Activated B cell treated with CpG ODN at 0.5 μM for 24 hours (primary cell): Measurements from ENCODE around the gene PPP1R12B. TPM values are rescaled to one million over a fixed set of nuclear protein-coding genes. Genes with fewer than 3 reads are reported as not detected.
"Not testable (repeated sequence)": the region's sequence is repeated elsewhere in the genome, so short reads cannot be mapped to it uniquely, and the experiment has no call there.

Experiments
- ATAC-seq: fragments of 200-7000 bp; cut with Tn5 transposase; one replicate; pipeline ENCODE4 v1.10.0; 2021; ENCODE audit warnings: low read depth, mild to moderate bottlenecking, moderate library complexity
- CTCF ChIA-PET: fragments of 350-600 bp; sonication (Branson Sonifier 250); formaldehyde crosslinking; loops from one replicate; lab custom pipeline; 2021; ENCODE audit warnings: antibody characterized with exemption; lab: Charles Lee
- POLR2A ChIA-PET: fragments of 350-600 bp; sonication (Branson Sonifier 250); formaldehyde crosslinking; loops from one replicate; lab custom pipeline; 2021; ENCODE audit warnings: antibody characterized with exemption; lab: Charles Lee
- DNase-seq: peaks from one replicate; pipeline ENCODE4 v3.0.0; 2022
- H3K27ac Mint-ChIP-seq: one replicate; pipeline ENCODE4 v1.8.0; 2020; ENCODE audit warnings: mixed read lengths
- H3K27me3 Mint-ChIP-seq: one replicate; pipeline ENCODE4 v1.8.0; 2021; ENCODE audit warnings: mixed read lengths
- H3K36me3 Mint-ChIP-seq: one replicate; pipeline ENCODE4 v1.8.0; 2021; ENCODE audit warnings: low read depth, mixed read lengths
- H3K4me1 Mint-ChIP-seq: one replicate; pipeline ENCODE4 v1.8.0; 2021; ENCODE audit warnings: mixed read lengths
- H3K4me3 Mint-ChIP-seq: one replicate; pipeline ENCODE4 v1.8.0; 2020; ENCODE audit warnings: mild to moderate bottlenecking, mixed read lengths
- H3K9me3 Mint-ChIP-seq: one replicate; pipeline ENCODE4 v1.8.0; 2020; ENCODE audit warnings: mixed read lengths
- CTCF ChIP-seq: fragments of 200-600 bp; IDR thresholded peaks from one replicate; pipeline ENCODE4 v1.8.0; 2022; ENCODE audit warnings: antibody characterized with exemption, mild to moderate bottlenecking
- intact Hi-C: fragments of 100-400 bp; cut with micrococcal nuclease; formaldehyde crosslinking; loops from one replicate; pipeline ENCODE4 v1.15.1; 2024
- total RNA-seq: library from RNA; stranded (reverse); gene quantifications from 2 replicates; pipeline ENCODE4 v1.2.3, GENCODE V29; 2022

PPP1R12B gene
- total RNA-seq, 1 donor from 2014 or later: 25.7 TPM

GRCh38 chr1:202433155-202434043 is 84.9 kb downstream of the PPP1R12B start:
- intact Hi-C loops: no loop called here
- TF ChIP-seq CTCF: no peak
- POLR2A ChIA-PET: interaction anchor here (0.6 kb wide), 1 partner anchor 110 kb away, joined by 3 read pairs; no protein-coding TSS in a partner anchor
- Mint-ChIP-seq H3K4me1 (no peaks in the 10 kb centered on the region), H3K27ac (no peak overlapping the region), H3K9me3 (no peaks in the 10 kb centered on the region), H3K36me3 (peaks cover 74% of the 10 kb centered on the region), H3K4me3 (no peak overlapping the region), H3K27me3 (no peaks in the 10 kb centered on the region)
- DNase-seq (no peak), ATAC-seq (no peak)
- CTCF ChIA-PET: no interaction called here

GRCh38 chr1:202434059-202434458 is 85.6 kb downstream of the PPP1R12B start:
- no peaks in the 10 kb centered on the region for H3K27me3 Mint-ChIP-seq
- ChIA-PET POLR2A (interaction anchor here (0.6 kb wide), 1 partner anchor 110 kb away, joined by 3 read pairs; no protein-coding TSS in a partner anchor), CTCF (no interaction called here)
- intact Hi-C loops: no loop called here
- ATAC-seq: no peak
- H3K27ac Mint-ChIP-seq: no peak overlapping the region
- H3K36me3 Mint-ChIP-seq: peaks cover 78% of the 10 kb centered on the region
- no peak overlapping the region for H3K4me3 Mint-ChIP-seq
- DNase-seq: no peak
- TF ChIP-seq CTCF: no peak
- H3K9me3 Mint-ChIP-seq: no peaks in the 10 kb centered on the region
- no peaks in the 10 kb centered on the region for H3K4me1 Mint-ChIP-seq

- Mint-ChIP-seq H3K4me1 (no peaks in the 10 kb centered on the region), H3K27ac (no peak overlapping the region), H3K4me3 (no peak overlapping the region), H3K27me3 (no peaks in the 10 kb centered on the region), H3K9me3 (no peaks in the 10 kb centered on the region), H3K36me3 (peaks cover 72% of the 10 kb centered on the region)
- no peak for ATAC-seq
- ChIA-PET CTCF (no interaction called here), POLR2A (no interaction called here)
- TF ChIP-seq CTCF: no peak
- intact Hi-C loops: no loop called here
- no peak for DNase-seq
Observed at GRCh38 chr1:202438393-202439174, 90.1 kb downstream of the PPP1R12B start.

GRCh38 chr1:202439308-202439707 is 90.8 kb downstream of the PPP1R12B start:
- H3K9me3 Mint-ChIP-seq: no peaks in the 10 kb centered on the region
- CTCF ChIA-PET: no interaction called here
- H3K27me3 Mint-ChIP-seq: no peaks in the 10 kb centered on the region
- ATAC-seq (no peak), DNase-seq (no peak)
- peaks cover 67% of the 10 kb centered on the region for H3K36me3 Mint-ChIP-seq
- H3K4me3 Mint-ChIP-seq: no peak overlapping the region
- no peak overlapping the region for H3K27ac Mint-ChIP-seq
- POLR2A ChIA-PET: no interaction called here
- H3K4me1 Mint-ChIP-seq: no peaks in the 10 kb centered on the region
- TF ChIP-seq CTCF: no peak
- intact Hi-C loops: no loop called here

- intact Hi-C loops, H3K4me1 Mint-ChIP-seq, H3K9me3 Mint-ChIP-seq, H3K27ac Mint-ChIP-seq, H3K4me3 Mint-ChIP-seq, POLR2A ChIA-PET, H3K27me3 Mint-ChIP-seq, ATAC-seq, CTCF ChIA-PET, DNase-seq: not testable (repeated sequence)
- H3K36me3 Mint-ChIP-seq: peaks cover 38% of the 10 kb centered on the region
Observed at GRCh38 chr1:202448140-202448539, 99.6 kb downstream of the PPP1R12B start.

- peaks cover 50% of the 10 kb centered on the region for H3K36me3 Mint-ChIP-seq
- H3K27me3 Mint-ChIP-seq, ATAC-seq, POLR2A ChIA-PET, H3K4me1 Mint-ChIP-seq, H3K4me3 Mint-ChIP-seq, H3K9me3 Mint-ChIP-seq, H3K27ac Mint-ChIP-seq, DNase-seq, CTCF ChIA-PET, intact Hi-C loops: not testable (repeated sequence)
Observed at GRCh38 chr1:202451641-202452040, 103.1 kb downstream of the PPP1R12B start.
